ENCODE measurements around the gene NFXL1. TPM values are rescaled to one million over a fixed set of nuclear protein-coding genes. Genes with fewer than 3 reads are reported as not detected.

NFXL1 gene
- total RNA-seq, 1 donor from 2014 or later: 11.7 TPM

DNA sequence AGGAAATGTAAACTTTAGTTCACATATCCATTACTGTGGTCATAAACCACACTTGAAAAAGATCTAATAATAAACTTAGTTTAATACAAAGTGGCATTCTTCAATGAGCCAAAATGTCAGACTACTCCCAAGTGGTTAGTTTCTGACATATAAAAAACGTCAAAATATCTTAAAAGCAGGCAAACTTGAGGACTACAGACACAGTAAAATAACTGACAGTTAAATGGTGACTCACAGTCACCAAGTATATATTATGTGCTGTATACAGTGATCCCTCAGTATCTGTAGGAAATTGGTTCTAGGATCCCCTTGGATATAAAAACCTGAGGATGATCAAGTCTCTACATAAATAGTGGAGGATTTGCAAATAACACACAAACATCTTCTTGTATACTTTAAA, 64.9 kb downstream of the NFXL1 start:
- no peak overlapping the region for H3K4me3 ChIP-seq (ENCODE audit: low read depth, low read length)
- H3K36me3 ChIP-seq (ENCODE audit: control insufficient read depth, insufficient read depth, low read length): no peaks in the 10 kb centered on the region
- no peaks in the 10 kb centered on the region for H3K27me3 ChIP-seq (ENCODE audit: control insufficient read depth, insufficient read depth, low read length)
- TF ChIP-seq, protein P1, sequence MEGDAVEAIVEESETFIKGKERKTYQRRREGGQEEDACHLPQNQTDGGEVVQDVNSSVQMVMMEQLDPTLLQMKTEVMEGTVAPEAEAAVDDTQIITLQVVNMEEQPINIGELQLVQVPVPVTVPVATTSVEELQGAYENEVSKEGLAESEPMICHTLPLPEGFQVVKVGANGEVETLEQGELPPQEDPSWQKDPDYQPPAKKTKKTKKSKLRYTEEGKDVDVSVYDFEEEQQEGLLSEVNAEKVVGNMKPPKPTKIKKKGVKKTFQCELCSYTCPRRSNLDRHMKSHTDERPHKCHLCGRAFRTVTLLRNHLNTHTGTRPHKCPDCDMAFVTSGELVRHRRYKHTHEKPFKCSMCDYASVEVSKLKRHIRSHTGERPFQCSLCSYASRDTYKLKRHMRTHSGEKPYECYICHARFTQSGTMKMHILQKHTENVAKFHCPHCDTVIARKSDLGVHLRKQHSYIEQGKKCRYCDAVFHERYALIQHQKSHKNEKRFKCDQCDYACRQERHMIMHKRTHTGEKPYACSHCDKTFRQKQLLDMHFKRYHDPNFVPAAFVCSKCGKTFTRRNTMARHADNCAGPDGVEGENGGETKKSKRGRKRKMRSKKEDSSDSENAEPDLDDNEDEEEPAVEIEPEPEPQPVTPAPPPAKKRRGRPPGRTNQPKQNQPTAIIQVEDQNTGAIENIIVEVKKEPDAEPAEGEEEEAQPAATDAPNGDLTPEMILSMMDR (IDR thresholded peaks at IDR 0.05; ENCODE audit: insufficient read depth, low read length, poor library complexity, severe bottlenecking): no peak
- no peak for DNase-seq (ENCODE audit: low read depth)

DNA sequence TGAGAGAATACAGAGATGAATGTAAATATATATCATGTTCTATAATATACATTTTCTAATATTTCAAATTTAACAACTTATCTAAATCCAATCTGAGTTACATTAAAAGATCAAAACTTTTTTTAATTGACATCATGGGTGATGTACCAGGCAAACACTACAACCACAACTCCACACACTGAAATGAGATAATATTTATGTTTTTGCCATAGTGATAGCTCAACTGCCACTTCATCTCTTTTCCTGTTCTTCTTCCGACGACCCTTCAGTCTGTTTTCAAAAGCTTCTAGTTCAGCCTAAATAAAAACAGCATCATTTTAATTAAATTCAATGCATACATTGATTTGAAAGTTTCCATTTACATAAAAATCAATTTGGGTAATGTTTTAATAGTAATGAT, 66.3 kb downstream of the NFXL1 start:
- TF ChIP-seq, protein P1 (IDR thresholded peaks at IDR 0.05; ENCODE audit: insufficient read depth, low read length, poor library complexity, severe bottlenecking): no peak
- no peak for DNase-seq (ENCODE audit: low read depth)
- Histone ChIP-seq H3K27me3 (ENCODE audit: control insufficient read depth, insufficient read depth, low read length) (no peaks in the 10 kb centered on the region), H3K4me3 (ENCODE audit: low read depth, low read length) (no peak overlapping the region), H3K36me3 (ENCODE audit: control insufficient read depth, insufficient read depth, low read length) (no peaks in the 10 kb centered on the region)

DNA sequence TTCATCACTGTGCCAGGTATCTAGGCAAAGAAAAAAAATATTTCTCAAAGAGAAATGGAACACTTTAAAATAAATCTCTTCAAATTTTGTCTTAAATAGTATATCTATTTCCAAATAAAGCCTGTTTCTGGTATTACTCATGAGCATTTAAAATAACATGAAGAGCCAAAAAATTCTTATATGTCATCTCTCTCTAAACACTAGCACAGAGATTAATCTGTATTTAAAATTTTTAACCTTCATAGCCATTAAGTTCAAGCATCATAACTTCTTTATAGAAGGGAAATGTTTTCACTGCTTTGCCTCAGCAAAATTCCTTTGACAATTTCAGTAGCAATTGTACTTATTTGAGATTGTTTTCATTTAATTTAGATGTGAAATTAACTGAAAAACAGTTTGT, 71.4 kb downstream of the NFXL1 start:
- no peak overlapping the region for H3K4me3 ChIP-seq (ENCODE audit: low read depth, low read length)
- TF ChIP-seq, protein P1 (IDR thresholded peaks at IDR 0.05; ENCODE audit: insufficient read depth, low read length, poor library complexity, severe bottlenecking): no peak
- no peaks in the 10 kb centered on the region for H3K36me3 ChIP-seq (ENCODE audit: control insufficient read depth, insufficient read depth, low read length)
- no peaks in the 10 kb centered on the region for H3K27me3 ChIP-seq (ENCODE audit: control insufficient read depth, insufficient read depth, low read length)
- DNase-seq (ENCODE audit: low read depth): no peak

DNA sequence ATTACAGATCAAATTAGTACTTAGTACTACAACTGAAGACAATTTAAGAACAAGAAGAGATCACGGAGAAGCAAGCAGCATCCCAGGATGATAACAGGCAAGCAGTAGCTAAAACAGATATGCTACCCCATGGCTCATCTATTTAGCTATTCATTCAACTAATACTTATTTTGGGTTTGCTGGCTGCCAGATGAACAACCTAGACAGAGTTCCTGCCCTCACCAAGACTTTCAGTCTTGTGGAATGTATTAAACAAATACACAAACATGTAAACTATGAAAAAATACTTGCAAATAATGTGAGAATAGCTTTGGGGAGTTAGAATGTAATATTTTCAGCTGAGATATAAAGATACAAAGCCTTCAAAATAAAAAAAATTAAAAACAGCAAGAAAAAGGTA, 74.1 kb downstream of the NFXL1 start:
- TF ChIP-seq, protein P1 (IDR thresholded peaks at IDR 0.05; ENCODE audit: insufficient read depth, low read length, poor library complexity, severe bottlenecking): no peak
- DNase-seq (ENCODE audit: low read depth): no peak
- no peaks in the 10 kb centered on the region for H3K36me3 ChIP-seq (ENCODE audit: control insufficient read depth, insufficient read depth, low read length)
- no peaks in the 10 kb centered on the region for H3K27me3 ChIP-seq (ENCODE audit: control insufficient read depth, insufficient read depth, low read length)
- no peak overlapping the region for H3K4me3 ChIP-seq (ENCODE audit: low read depth, low read length)

DNA sequence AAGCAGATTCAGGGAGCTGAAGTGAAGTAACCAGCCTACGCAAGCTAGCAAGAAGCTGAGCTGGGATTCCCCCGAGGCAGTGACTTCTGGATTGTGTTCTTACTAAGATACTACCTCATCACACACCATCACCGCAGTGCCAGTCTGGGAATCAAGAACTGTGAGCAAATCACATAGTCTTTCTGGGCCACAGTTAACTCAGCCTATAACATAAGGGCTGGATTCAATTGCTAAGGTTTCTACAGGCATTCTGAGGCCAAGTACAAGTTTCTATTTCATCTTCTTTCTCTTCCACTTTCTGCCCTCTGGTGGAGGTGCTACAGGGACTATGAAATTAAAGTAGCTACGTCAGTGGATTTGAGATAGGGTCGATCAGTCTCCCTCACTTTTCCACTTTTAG, 75.1 kb downstream of the NFXL1 start:
- TF ChIP-seq, protein P1 (IDR thresholded peaks at IDR 0.05; ENCODE audit: insufficient read depth, low read length, poor library complexity, severe bottlenecking): peak; percentile 35
- Histone ChIP-seq H3K4me3 (ENCODE audit: low read depth, low read length) (no peak overlapping the region), H3K27me3 (ENCODE audit: control insufficient read depth, insufficient read depth, low read length) (no peaks in the 10 kb centered on the region), H3K36me3 (ENCODE audit: control insufficient read depth, insufficient read depth, low read length) (no peaks in the 10 kb centered on the region)
- no peak for DNase-seq (ENCODE audit: low read depth)

DNA sequence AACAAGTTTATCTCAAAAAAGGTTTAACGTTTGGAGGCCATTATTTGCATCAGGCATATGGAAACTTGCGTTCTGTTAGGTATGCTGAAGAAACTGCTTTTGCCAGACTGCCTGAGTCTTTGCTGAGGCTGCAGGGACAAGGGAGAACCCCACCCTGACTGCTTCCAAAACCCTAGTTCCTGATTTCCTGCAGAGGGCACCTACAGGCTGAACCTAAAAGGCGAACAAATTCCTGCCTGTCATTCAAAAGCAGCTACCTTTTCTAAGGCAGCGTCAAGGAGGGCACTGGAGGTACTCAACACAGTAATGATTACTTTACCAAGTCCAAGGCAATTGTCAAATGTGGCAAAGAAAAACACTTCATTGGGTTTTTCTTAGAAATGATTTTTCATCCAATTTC, 75.9 kb downstream of the NFXL1 start:
- Histone ChIP-seq H3K36me3 (ENCODE audit: control insufficient read depth, insufficient read depth, low read length) (no peaks in the 10 kb centered on the region), H3K4me3 (ENCODE audit: low read depth, low read length) (no peak overlapping the region), H3K27me3 (ENCODE audit: control insufficient read depth, insufficient read depth, low read length) (no peaks in the 10 kb centered on the region)
- TF ChIP-seq, protein P1 (IDR thresholded peaks at IDR 0.05; ENCODE audit: insufficient read depth, low read length, poor library complexity, severe bottlenecking): no peak
- no peak for DNase-seq (ENCODE audit: low read depth)
